Measurements from ENCODE around the gene VTA1.
"Not testable (repeated sequence)": the region's sequence is repeated elsewhere in the genome, so short reads cannot be mapped to it uniquely, and the experiment has no call there.

- TF ChIP-seq, protein P1, sequence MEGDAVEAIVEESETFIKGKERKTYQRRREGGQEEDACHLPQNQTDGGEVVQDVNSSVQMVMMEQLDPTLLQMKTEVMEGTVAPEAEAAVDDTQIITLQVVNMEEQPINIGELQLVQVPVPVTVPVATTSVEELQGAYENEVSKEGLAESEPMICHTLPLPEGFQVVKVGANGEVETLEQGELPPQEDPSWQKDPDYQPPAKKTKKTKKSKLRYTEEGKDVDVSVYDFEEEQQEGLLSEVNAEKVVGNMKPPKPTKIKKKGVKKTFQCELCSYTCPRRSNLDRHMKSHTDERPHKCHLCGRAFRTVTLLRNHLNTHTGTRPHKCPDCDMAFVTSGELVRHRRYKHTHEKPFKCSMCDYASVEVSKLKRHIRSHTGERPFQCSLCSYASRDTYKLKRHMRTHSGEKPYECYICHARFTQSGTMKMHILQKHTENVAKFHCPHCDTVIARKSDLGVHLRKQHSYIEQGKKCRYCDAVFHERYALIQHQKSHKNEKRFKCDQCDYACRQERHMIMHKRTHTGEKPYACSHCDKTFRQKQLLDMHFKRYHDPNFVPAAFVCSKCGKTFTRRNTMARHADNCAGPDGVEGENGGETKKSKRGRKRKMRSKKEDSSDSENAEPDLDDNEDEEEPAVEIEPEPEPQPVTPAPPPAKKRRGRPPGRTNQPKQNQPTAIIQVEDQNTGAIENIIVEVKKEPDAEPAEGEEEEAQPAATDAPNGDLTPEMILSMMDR (IDR thresholded peaks at IDR 0.05): not testable (repeated sequence)
- not testable (repeated sequence) for TF ChIP-seq ZFX (IDR thresholded peaks at IDR 0.05; ENCODE audit: borderline replicate concordance)
These were observed 82.6 kb downstream of the VTA1 start for GRCh38 chr6:142229518-142230270.

All from 22Rv1 (cell line).